Ovary (tissue), 3 donors: ENCODE data around the gene TMEM205.

Experiments
- EP300 ChIP-seq: sonication (generic); formaldehyde crosslinking; IDR thresholded peaks from one replicate; pipeline ENCODE4 v1.6.1; 2017; ENCODE audit warnings: antibody characterized with exemption
- TF ChIP-seq, protein P1 (sequence below), 3 donors: fragments of 450-650 bp in 2 of 3; fragments of 200-600 bp in 1 of 3; IDR thresholded peaks; one replicate each; pipeline versions ENCODE4 v1.5.1 to v1.8.0; 2016 to 2022; ENCODE audit warnings: antibody characterized with exemption in 3 of 3, mild to moderate bottlenecking in 1 of 3
- donor health status: DM: no; HTN: no; CAD: no.

DNA sequence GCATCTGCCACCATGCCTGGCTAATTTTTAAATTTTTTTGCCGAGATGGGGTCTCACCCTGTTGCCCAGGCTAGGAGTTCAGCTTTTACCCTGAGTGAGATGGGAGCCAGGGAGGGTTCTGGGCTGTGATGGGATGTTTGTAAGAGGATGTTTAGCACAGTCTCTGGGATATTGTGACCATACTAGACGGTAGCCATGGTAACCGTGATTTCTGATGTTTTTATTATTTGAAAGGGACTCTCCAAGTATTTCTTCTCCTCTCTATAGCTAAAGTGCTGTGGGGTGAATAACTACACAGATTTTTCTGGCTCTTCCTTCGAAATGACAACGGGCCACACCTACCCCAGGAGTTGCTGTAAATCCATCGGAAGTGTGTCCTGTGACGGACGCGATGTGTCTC lies 39.7 kb downstream of the TMEM205 start:
- TF ChIP-seq, protein P1, sequence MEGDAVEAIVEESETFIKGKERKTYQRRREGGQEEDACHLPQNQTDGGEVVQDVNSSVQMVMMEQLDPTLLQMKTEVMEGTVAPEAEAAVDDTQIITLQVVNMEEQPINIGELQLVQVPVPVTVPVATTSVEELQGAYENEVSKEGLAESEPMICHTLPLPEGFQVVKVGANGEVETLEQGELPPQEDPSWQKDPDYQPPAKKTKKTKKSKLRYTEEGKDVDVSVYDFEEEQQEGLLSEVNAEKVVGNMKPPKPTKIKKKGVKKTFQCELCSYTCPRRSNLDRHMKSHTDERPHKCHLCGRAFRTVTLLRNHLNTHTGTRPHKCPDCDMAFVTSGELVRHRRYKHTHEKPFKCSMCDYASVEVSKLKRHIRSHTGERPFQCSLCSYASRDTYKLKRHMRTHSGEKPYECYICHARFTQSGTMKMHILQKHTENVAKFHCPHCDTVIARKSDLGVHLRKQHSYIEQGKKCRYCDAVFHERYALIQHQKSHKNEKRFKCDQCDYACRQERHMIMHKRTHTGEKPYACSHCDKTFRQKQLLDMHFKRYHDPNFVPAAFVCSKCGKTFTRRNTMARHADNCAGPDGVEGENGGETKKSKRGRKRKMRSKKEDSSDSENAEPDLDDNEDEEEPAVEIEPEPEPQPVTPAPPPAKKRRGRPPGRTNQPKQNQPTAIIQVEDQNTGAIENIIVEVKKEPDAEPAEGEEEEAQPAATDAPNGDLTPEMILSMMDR (IDR thresholded peaks at IDR 0.05), result no peak
- TF ChIP-seq EP300, result no peak
